ENCODE data around the gene CCNI2. TPM values are rescaled to one million over a fixed set of nuclear protein-coding genes. Genes with fewer than 3 reads are reported as not detected.

CCNI2 gene
- total RNA-seq, 2 experiments from 2014 or later, result 16.7 to 52.5 TPM

DNA sequence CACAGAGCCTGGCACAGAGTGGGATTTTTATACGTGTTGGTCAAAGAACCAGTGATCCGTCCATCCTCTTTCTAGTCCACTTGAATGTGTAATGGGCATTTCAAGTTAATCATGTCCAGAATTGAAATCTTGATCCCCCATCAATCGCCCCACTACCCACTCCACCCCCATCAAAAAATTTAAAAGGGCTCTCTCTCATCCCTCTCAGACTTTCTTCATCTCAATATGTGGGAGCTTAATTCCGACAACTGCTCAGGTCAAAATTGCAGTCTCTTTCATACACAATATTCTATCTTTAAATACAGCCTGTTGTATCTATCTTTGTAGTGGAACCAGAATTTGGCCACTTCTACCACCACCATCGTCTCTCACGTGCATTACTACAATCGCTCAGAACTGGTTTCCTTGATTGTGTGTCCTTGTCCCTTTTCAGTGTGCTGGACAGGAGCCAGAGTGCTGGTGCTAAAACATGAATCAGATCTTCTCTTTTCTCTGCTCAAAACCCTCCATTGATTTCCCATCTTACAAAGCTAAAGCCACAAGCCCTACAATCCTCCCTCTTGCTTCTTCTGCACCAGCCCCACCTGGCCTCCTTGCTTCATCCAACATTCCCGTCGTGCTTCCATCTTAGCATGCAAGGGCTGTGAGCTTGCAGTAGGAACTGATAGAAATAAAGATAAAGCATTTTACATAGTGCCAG lies 9.1 kb upstream of the CCNI2 start:
- peaks cover 5% of the 10 kb centered on the region for H3K27me3 Mint-ChIP-seq
- DNase-seq, result no peak
- CTCF ChIA-PET, result interaction anchor here (0.7 to 3.0 kb wide), 17 partner anchors 9 to 240 kb away, joined by 3 to 31 read pairs (median 4); partner anchors contain the start of genes CCNI2 and SEPTIN8
- H3K36me3 Mint-ChIP-seq, result peaks cover 10% of the 10 kb centered on the region
- H3K9me3 Mint-ChIP-seq (ENCODE audit: low read depth), result no peaks in the 10 kb centered on the region
- peak overlapping the region; percentile 81 for H3K27ac Mint-ChIP-seq
- peak overlapping the region; percentile 81 for H3K4me3 Mint-ChIP-seq
- no peak for ATAC-seq
- H3K4me1 Mint-ChIP-seq, result peaks cover 45% of the 10 kb centered on the region

DNA sequence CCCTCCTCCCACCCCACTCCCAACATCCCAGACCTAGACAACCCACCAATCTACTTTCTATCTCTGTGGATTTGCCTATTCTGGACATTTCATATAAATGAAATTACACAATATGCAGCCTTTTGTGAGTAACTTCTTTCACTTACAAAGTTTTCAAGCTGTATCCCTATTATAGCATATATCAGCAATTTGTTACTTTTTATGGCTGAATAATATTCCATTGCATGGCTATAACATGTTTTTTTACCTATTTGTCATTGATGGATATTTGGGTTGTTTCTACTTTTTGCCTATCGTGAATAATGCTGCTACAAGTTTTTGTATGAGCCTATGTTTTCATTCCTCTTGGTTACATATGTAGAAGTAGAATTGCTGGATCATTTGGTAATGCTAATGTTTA lies 8.0 kb upstream of the CCNI2 start:
- ATAC-seq, result no peak
- peaks cover 3% of the 10 kb centered on the region for H3K36me3 Mint-ChIP-seq
- H3K4me3 Mint-ChIP-seq, result no peak overlapping the region

DNA sequence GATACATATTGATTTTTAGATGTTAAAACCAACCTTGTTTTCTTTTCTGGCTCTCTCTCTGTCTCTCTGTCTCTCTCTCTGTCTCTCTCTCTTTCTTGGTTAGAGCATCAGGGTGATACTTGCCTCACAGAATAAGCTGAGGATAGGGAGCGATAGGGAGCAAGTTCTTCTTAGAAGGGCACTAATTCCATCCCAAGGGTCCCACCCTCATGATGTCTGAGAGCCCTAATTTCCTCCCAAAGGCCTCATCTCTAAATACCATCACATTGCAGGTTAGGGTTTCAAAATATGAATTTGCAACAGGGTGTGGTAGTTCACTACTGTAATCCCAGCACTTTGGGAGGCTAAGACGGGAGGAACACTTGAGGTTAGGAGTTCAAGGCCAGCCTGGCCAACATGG lies 5.1 kb upstream of the CCNI2 start:
- H3K27me3 Mint-ChIP-seq, result peaks cover 15% of the 10 kb centered on the region
- no peak for ATAC-seq
- peaks cover 24% of the 10 kb centered on the region for H3K4me1 Mint-ChIP-seq
- DNase-seq, result no peak
- CTCF ChIA-PET, result interaction anchor here (1.9 kb wide), 1 partner anchor 78 kb away, joined by 4 read pairs; no protein-coding TSS in a partner anchor
- peaks cover 3% of the 10 kb centered on the region for H3K36me3 Mint-ChIP-seq
- H3K9me3 Mint-ChIP-seq (ENCODE audit: low read depth), result no peaks in the 10 kb centered on the region
- H3K27ac Mint-ChIP-seq, result no peak overlapping the region
- H3K4me3 Mint-ChIP-seq, result no peak overlapping the region

More for the DNA sequence above, 8.0 kb upstream of the CCNI2 start:
- Mint-ChIP-seq H3K27ac (no peak overlapping the region), H3K27me3 (peaks cover 5% of the 10 kb centered on the region), H3K4me1 (peaks cover 36% of the 10 kb centered on the region), H3K9me3 (ENCODE audit: low read depth) (no peaks in the 10 kb centered on the region)
- CTCF ChIA-PET, result no interaction called here
- DNase-seq, result no peak

DNA sequence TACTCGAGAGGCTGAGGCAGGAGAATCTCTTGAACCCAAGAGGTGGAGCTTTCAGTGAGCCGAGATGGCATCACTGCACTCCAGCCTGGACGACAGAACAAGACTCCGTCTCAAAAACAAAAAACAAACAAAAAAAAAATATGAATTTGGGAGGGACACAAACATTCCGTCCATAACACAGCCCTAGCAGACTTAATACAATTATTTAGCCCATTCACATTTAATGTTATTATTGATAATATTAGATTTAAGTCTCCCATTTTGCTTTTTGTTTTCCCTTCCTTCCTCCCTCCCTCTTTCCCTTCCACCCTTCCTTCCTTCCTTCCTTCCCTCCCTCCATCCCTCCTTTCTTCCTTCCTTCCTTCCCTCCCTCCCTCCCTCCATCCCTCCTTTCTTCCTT lies 4.6 kb upstream of the CCNI2 start:
- ATAC-seq (no peak), DNase-seq (no peak)
- no peak overlapping the region for H3K4me3 Mint-ChIP-seq
- peaks cover 21% of the 10 kb centered on the region for H3K4me1 Mint-ChIP-seq
- peaks cover 15% of the 10 kb centered on the region for H3K27me3 Mint-ChIP-seq
- peaks cover 3% of the 10 kb centered on the region for H3K36me3 Mint-ChIP-seq
- no peak overlapping the region for H3K27ac Mint-ChIP-seq
- no peaks in the 10 kb centered on the region for H3K9me3 Mint-ChIP-seq (ENCODE audit: low read depth)
- CTCF ChIA-PET, result interaction anchor here (1.9 kb wide), 1 partner anchor 78 kb away, joined by 4 read pairs; no protein-coding TSS in a partner anchor

DNA sequence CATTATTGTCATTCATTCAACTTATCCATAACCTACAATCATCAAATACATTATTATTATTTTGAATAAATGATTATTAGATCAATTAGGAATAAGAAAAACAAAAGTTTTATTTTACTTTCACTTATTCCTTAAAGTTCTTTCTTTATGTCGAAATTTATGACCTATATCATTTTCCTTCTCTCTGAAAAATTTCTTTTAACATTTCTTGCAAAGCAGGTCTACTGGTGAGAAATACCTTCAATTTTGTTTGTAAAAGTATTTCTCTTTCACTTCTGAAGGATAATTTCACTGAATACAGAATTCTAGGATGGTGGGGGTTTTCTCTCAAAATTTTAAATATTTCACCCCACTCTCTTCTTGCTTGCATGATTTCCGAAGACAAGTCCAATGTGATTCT lies 2.6 kb upstream of the CCNI2 start:
- Mint-ChIP-seq H3K4me1 (peaks cover 22% of the 10 kb centered on the region), H3K36me3 (peaks cover under 1% of the 10 kb centered on the region), H3K27ac (no peak overlapping the region), H3K27me3 (peaks cover 13% of the 10 kb centered on the region), H3K9me3 (ENCODE audit: low read depth) (no peaks in the 10 kb centered on the region), H3K4me3 (no peak overlapping the region)
- CTCF ChIA-PET, result interaction anchor here (0.9 kb wide), 1 partner anchor 157 kb away, joined by 3 read pairs; no protein-coding TSS in a partner anchor
- DNase-seq (no peak), ATAC-seq (no peak)

DNA sequence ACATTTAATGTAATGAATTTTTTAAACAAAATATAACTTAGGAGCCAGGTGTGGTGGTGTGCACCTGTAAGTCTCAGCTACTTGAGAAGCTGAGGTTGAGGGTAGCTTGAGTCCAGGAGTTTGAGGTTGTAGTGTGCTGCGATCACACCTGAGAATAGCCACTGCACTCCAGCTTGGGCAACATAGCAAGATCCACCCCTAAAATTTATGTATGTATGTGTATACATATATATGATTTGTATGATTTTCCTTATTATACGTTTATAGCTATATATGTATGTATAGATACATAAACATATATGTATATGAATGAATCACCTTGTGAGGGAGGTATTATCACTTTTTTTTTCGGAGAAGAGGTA lies 653 bp upstream of the CCNI2 start:
- peaks cover 40% of the 10 kb centered on the region for H3K4me1 Mint-ChIP-seq
- peak overlapping the region; percentile 76 for H3K4me3 Mint-ChIP-seq
- no peaks in the 10 kb centered on the region for H3K9me3 Mint-ChIP-seq (ENCODE audit: low read depth)
- CTCF ChIA-PET, result interaction anchor here (0.9 to 2.8 kb wide), 18 partner anchors 9 to 283 kb away, joined by 3 to 31 read pairs (median 4); partner anchors contain the start of genes IRF1, KIF3A, RAD50 and SOWAHA
- H3K36me3 Mint-ChIP-seq, result peaks cover 9% of the 10 kb centered on the region
- no peak for ATAC-seq
- H3K27me3 Mint-ChIP-seq, result peaks cover 10% of the 10 kb centered on the region
- peak overlapping the region; percentile 70 for H3K27ac Mint-ChIP-seq
- no peak for DNase-seq

DNA sequence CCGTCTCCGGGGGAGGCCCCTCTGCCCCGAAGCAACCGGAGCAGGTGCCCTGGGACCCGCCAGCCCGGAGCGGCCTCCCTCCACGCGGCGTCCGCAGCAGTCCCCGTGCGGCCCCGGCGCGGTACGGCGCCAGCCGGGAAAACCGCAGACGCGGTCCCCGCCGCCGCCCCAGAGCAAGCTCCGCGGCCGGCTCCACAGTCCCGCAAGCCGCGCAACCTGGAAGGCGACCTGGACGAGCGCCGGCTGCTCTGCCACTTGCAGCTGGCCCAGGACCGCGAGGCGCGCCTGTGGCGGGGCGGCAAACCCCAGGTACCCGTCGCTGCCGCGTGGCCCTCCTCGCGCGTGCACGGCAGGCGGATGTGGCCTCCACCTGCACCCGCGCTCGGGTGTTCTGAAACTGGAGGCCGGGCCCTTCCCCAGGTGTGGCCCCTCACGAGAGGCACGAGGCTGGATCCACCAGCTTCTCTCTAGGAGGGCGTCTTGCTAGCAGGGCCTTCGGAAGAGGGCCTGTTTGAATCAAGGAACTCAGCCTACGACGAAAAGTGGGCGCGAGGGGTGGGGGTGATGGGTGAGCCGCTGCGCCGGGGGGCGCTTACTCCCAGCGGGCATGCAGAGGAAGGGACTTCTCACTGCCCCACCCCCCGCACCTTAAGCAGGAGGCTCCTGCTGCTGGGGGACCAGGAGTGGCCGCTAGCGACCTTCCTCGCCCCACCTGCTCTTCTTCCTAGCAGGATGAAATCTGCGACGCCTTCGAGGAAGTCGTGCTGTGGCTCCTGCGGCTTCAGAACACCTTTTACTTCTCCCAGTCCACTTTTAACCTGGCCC lies 602 bp downstream of the CCNI2 start:
- H3K4me1 Mint-ChIP-seq, result peaks cover 49% of the 10 kb centered on the region
- peak overlapping the region; percentile 50 for H3K27ac Mint-ChIP-seq
- CTCF ChIA-PET, result interaction anchor here (0.6 to 2.8 kb wide), 30 partner anchors 9 to 378 kb away, joined by 3 to 31 read pairs (median 4); partner anchors contain the start of genes IRF1, KIF3A, RAD50 and SLC22A5
- H3K27me3 Mint-ChIP-seq, result peaks cover 10% of the 10 kb centered on the region
- H3K4me3 Mint-ChIP-seq, result peak overlapping the region; percentile 52
- peak; percentile 21 for ATAC-seq
- H3K9me3 Mint-ChIP-seq (ENCODE audit: low read depth), result no peaks in the 10 kb centered on the region
- peak; percentile 69 for DNase-seq
- peaks cover 12% of the 10 kb centered on the region for H3K36me3 Mint-ChIP-seq

DNA sequence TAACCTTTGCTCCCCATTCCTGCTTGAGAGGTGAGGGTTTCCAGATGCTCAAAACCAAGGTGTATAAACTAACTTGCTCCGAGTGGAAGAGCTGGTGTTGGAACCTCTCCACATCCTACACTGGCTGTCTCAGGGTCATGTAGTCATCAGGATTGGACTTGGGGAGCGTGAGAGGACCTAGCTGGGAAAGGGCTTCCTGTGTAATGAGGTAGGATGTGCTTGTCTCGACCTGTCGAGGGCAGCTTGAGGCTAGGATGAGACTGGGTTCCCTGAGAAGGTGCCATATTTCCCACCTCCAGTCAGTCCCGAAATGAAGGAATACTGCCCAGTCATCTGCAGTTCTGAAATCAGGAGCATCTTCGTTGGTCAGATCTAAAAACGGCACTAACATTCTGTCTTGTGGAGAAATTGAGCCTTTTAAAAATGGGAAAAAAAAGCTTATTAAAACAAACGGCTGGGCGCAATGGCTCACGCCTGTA lies 1.3 kb downstream of the CCNI2 start:
- Mint-ChIP-seq H3K27ac (peak overlapping the region; percentile 50), H3K27me3 (peaks cover 10% of the 10 kb centered on the region), H3K4me1 (peaks cover 52% of the 10 kb centered on the region), H3K36me3 (peaks cover 12% of the 10 kb centered on the region), H3K9me3 (ENCODE audit: low read depth) (no peaks in the 10 kb centered on the region), H3K4me3 (peak overlapping the region; percentile 18)
- CTCF ChIA-PET, result interaction anchor here (2.1 to 3.0 kb wide), 5 partner anchors 11 to 221 kb away, joined by 4 to 12 read pairs (median 8); partner anchors contain the start of gene KIF3A
- ATAC-seq (no peak), DNase-seq (peak; percentile 38)

- Mint-ChIP-seq H3K4me1 (peaks cover 58% of the 10 kb centered on the region), H3K4me3 (no peak overlapping the region), H3K27ac (peak overlapping the region; percentile 20), H3K36me3 (peaks cover 16% of the 10 kb centered on the region), H3K9me3 (ENCODE audit: low read depth) (no peaks in the 10 kb centered on the region), H3K27me3 (peaks cover 10% of the 10 kb centered on the region)
- CTCF ChIA-PET, result interaction anchor here (2.2 to 3.0 kb wide), 4 partner anchors 12 to 222 kb away, joined by 5 to 12 read pairs (median 9); partner anchors contain the start of gene KIF3A
- ATAC-seq (no peak), DNase-seq (peak; percentile 23)
These were observed 2.3 kb downstream of the CCNI2 start for GRCh38 chr5:132749506-132749905.

DNA sequence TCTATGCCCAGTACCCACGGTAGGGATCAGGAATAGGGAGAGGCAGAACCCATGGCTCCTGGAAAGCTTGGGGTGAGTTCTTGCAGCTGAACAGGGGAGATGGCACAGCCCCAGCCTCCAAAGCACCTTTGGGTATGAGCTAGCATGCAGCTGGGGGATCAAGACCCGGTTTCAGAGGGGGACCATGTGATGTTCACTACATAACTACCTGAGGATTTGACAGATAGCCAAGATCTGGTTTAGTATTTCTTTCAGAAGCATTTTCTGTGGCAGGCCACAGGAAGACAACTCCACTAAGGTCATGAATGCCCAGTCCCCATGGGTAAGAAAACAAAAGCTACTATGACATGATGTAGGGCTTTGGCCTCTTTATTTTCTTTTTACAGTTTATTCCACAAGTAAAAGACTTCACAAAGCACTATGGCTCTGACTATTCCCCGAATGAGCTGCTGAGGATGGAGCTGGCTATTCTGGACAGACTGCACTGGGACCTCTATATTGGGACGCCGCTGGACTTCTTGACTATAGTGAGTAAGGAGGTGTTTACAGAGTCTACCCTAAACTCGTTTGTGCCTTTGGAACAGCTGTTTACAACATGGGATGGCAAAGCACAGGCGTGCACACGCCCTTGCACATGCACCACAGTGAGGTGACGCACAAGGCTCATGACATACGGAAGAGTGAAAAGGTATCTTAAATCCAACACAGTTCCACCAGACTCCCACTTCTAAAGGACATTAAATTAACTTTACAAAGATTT lies 3.4 kb downstream of the CCNI2 start:
- Mint-ChIP-seq H3K27me3 (peaks cover 6% of the 10 kb centered on the region), H3K27ac (peak overlapping the region; percentile 65), H3K36me3 (peaks cover 16% of the 10 kb centered on the region), H3K9me3 (ENCODE audit: low read depth) (no peaks in the 10 kb centered on the region), H3K4me1 (peaks cover 65% of the 10 kb centered on the region), H3K4me3 (no peak overlapping the region)
- peak; percentile 40 for DNase-seq
- ATAC-seq, result no peak
- CTCF ChIA-PET, result interaction anchor here (1.0 to 3.0 kb wide), 3 partner anchors 13 to 224 kb away, joined by 3 to 12 read pairs (median 4); partner anchors contain the start of gene KIF3A

DNA sequence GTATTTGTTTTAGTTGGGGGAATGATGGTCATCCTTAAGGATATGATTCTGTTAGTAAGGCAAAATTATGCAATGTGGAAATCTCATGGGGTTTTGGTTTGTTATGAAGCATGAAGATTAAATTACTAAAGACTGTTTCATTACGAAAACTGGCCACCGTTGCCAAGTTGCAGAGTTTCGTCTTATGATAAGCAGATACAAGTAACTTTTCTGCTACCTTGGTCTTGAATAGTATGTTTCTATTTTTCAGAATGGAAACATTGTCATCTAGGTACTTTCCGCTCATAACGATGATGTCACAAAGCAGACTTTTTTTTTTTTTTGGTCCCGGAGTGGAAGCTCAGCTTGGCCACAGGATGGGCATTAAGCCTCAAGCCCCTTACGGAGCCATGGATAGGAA lies 4.2 kb downstream of the CCNI2 start:
- Mint-ChIP-seq H3K27ac (peak overlapping the region; percentile 65), H3K9me3 (ENCODE audit: low read depth) (no peaks in the 10 kb centered on the region), H3K4me3 (no peak overlapping the region), H3K4me1 (peaks cover 60% of the 10 kb centered on the region), H3K36me3 (peaks cover 16% of the 10 kb centered on the region), H3K27me3 (no peaks in the 10 kb centered on the region)
- peak; percentile 54 for DNase-seq
- CTCF ChIA-PET, result interaction anchor here (1.0 to 3.0 kb wide), 3 partner anchors 14 to 225 kb away, joined by 4 to 12 read pairs (median 4); partner anchors contain the start of gene KIF3A
- no peak for ATAC-seq

GRCh38 chr5:132751971-132752580 lies 4.8 kb downstream of the CCNI2 start:
- DNase-seq, result peak; percentile 37
- H3K4me3 Mint-ChIP-seq, result no peak overlapping the region
- H3K27me3 Mint-ChIP-seq, result no peaks in the 10 kb centered on the region
- H3K36me3 Mint-ChIP-seq, result peaks cover 16% of the 10 kb centered on the region
- no peak overlapping the region for H3K27ac Mint-ChIP-seq
- ATAC-seq, result no peak
- no peaks in the 10 kb centered on the region for H3K9me3 Mint-ChIP-seq (ENCODE audit: low read depth)
- peaks cover 58% of the 10 kb centered on the region for H3K4me1 Mint-ChIP-seq
- CTCF ChIA-PET, result interaction anchor here (1.0 to 1.3 kb wide), 3 partner anchors 8 to 225 kb away, joined by 4 read pairs; no protein-coding TSS in a partner anchor
